Measurements from ENCODE around the gene SPRR5.

- TF ChIP-seq CTCF (IDR thresholded peaks at IDR 0.05) = no peak
- no peak for TF ChIP-seq POLR2A (IDR thresholded peaks at IDR 0.05)
These were observed 27.9 kb upstream of the SPRR5 start for GRCh38 chr1:152919071-152919470.

All from heart left ventricle (tissue), 13 donors.